ENCODE measurements around the gene MYOF. TPM values are rescaled to one million over a fixed set of nuclear protein-coding genes. Genes with fewer than 3 reads are reported as not detected.
A peak's percentile ranks its signal among the peaks of the same experiment; 100 is the strongest.
"Not testable (repeated sequence)": the region's sequence is repeated elsewhere in the genome, so short reads cannot be mapped to it uniquely, and the experiment has no call there.

The MYOF gene
- total RNA-seq, 1 donor from 2014 or later = 132 TPM

GRCh38 chr10:93288679-93289634, 193.2 kb downstream of the MYOF start:
- H3K36me3 ChIP-seq = no peaks in the 10 kb centered on the region
- no peak overlapping the region for H3K27ac ChIP-seq
- DNase-seq = peak; percentile 69
- peaks cover 3% of the 10 kb centered on the region for H3K4me1 ChIP-seq
- peak; percentile 98 for ATAC-seq
- H3K9me3 ChIP-seq = no peaks in the 10 kb centered on the region
- H3K27me3 ChIP-seq = no peaks in the 10 kb centered on the region
- TF ChIP-seq CTCF (IDR thresholded peaks at IDR 0.05) = peak; percentile 85
- intact Hi-C loops (cut with DNase I) = no loop called here
- H3K4me3 ChIP-seq = no peak overlapping the region

GRCh38 chr10:93287775-93288174, 194.4 kb downstream of the MYOF start:
- H3K27ac ChIP-seq = no peak overlapping the region
- no peaks in the 10 kb centered on the region for H3K36me3 ChIP-seq
- intact Hi-C loops (cut with DNase I) = no loop called here
- H3K27me3 ChIP-seq = no peaks in the 10 kb centered on the region
- no peak overlapping the region for H3K4me3 ChIP-seq
- ATAC-seq (no peak), DNase-seq (no peak)
- TF ChIP-seq CTCF (IDR thresholded peaks at IDR 0.05) = no peak
- peaks cover 3% of the 10 kb centered on the region for H3K4me1 ChIP-seq
- no peaks in the 10 kb centered on the region for H3K9me3 ChIP-seq

GRCh38 chr10:93284246-93284645, 197.9 kb downstream of the MYOF start:
- H3K9me3 ChIP-seq, DNase-seq: not testable (repeated sequence)

GRCh38 chr10:93281367-93281720, 200.8 kb downstream of the MYOF start:
- Histone ChIP-seq H3K36me3 (no peaks in the 10 kb centered on the region), H3K27ac (no peak overlapping the region), H3K4me3 (no peak overlapping the region), H3K9me3 (no peaks in the 10 kb centered on the region), H3K4me1 (no peaks in the 10 kb centered on the region), H3K27me3 (no peaks in the 10 kb centered on the region)
- no peak for ATAC-seq
- no peak for DNase-seq
- TF ChIP-seq CTCF (IDR thresholded peaks at IDR 0.05) = no peak
- intact Hi-C loops (cut with DNase I) = no loop called here

More at GRCh38 chr10:93284246-93284645, 197.9 kb downstream of the MYOF start:
- H3K4me3 ChIP-seq; H3K27me3 ChIP-seq; H3K4me1 ChIP-seq; H3K36me3 ChIP-seq; intact Hi-C loops (cut with DNase I); ATAC-seq; H3K27ac ChIP-seq: not testable (repeated sequence)

- no peak for ATAC-seq
- H3K4me3 ChIP-seq = no peak overlapping the region
- H3K27ac ChIP-seq = no peak overlapping the region
- H3K27me3 ChIP-seq = no peaks in the 10 kb centered on the region
- no peaks in the 10 kb centered on the region for H3K9me3 ChIP-seq
- H3K36me3 ChIP-seq = no peaks in the 10 kb centered on the region
- DNase-seq = no peak
- H3K4me1 ChIP-seq = no peaks in the 10 kb centered on the region
- TF ChIP-seq CTCF (IDR thresholded peaks at IDR 0.05) = no peak
- intact Hi-C loops (cut with DNase I) = no loop called here
Observed at GRCh38 chr10:93280699-93281366, 201.3 kb downstream of the MYOF start.

GRCh38 chr10:93280121-93280698, 201.9 kb downstream of the MYOF start:
- H3K9me3 ChIP-seq = no peaks in the 10 kb centered on the region
- DNase-seq (no peak), ATAC-seq (no peak)
- TF ChIP-seq CTCF (IDR thresholded peaks at IDR 0.05) = no peak
- H3K27me3 ChIP-seq = no peaks in the 10 kb centered on the region
- no peak overlapping the region for H3K4me3 ChIP-seq
- no peaks in the 10 kb centered on the region for H3K36me3 ChIP-seq
- no peak overlapping the region for H3K27ac ChIP-seq
- H3K4me1 ChIP-seq = no peaks in the 10 kb centered on the region
- intact Hi-C loops (cut with DNase I) = no loop called here

Data from upper lobe of right lung (tissue), 1 donor.